GM12878 (cell line): ENCODE results near the gene GYG2.

Experiments
- BRCA1 ChIP-seq: IDR thresholded peaks from 2 replicates; pipeline ENCODE4 v1.6.1; 2011; ENCODE audit warnings: low read depth, low read length, improper control_type of control experiment
- FOXK2 ChIP-seq: fragments of 450-650 bp; IDR thresholded peaks from 2 replicates; pipeline ENCODE4 v1.6.1; 2017; ENCODE audit warnings: mild to moderate bottlenecking, moderate library complexity
- MXI1 ChIP-seq: fragments of 150-350 bp; IDR thresholded peaks from 2 replicates; pipeline ENCODE4 v1.6.1; 2011; ENCODE audit warnings: low read depth, mild to moderate bottlenecking, inconsistent platforms, low read length, improper control_type of control experiment
- SIN3A ChIP-seq: IDR thresholded peaks from 2 replicates; pipeline ENCODE4 v1.6.1; 2012; ENCODE audit warnings: low read depth, low read length, improper control_type of control experiment
- WRNIP1 ChIP-seq: IDR thresholded peaks from 2 replicates; pipeline ENCODE4 v1.6.1; 2011; ENCODE audit warnings: low read depth, low read length, improper control_type of control experiment, borderline replicate concordance

DNA sequence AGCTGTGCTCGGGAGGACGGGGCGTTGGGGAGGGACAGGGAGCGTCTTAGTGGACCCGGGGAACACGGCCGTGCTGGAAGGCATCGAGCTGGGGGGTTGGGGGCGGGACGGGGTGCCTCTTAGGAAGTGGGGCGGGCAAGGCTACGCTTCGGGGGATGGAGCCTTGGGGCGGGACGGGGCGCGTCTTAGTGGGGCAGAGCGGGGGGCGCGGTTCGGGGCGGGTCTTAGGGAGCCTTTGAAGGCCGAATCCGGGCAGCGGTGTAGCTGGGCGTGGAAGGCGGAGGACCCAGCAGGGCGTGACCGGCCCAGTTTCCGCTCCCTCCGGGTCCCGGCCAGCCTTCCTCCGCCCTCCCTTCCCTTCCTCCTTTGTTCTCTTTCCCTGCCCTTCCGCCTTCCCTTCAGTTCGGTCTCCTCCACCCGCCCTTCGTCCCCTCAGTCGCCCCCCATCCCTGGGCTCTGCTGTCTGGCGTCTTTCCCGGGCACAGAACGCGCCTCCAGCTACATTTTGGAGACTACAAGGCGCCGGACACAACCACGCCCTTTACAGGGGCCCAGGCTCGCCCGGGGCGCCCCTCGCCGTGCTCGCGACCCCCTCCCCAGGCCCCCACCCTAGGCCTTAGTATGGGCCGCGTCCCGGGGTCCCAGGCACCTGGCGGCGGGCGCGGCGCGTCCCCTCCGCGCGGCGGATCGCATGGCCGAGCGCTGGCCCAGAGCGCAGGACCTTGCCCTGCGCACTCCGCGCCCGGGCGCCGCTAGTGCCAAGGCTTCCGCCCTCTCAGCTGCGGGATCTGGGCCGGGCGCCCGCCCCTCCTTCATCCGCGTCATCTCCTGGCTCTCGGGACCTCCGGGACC lies 100.1 kb downstream of the GYG2 start, which contains the start of gene ARSD:
- no peak for TF ChIP-seq WRNIP1
- no peak for TF ChIP-seq FOXK2
- no peak for TF ChIP-seq BRCA1
- no peak for TF ChIP-seq SIN3A
- no peak for TF ChIP-seq MXI1
